ENCODE results near the gene STARD10. TPM values are rescaled to one million over a fixed set of nuclear protein-coding genes. Genes with fewer than 3 reads are reported as not detected.

Gene STARD10
- total RNA-seq, 2 experiments from 2014 or later = 7.8 to 8.0 TPM

- no peak overlapping the region for H3K4me3 Mint-ChIP-seq
- POLR2A ChIA-PET = no interaction called here
- H3K36me3 Mint-ChIP-seq = peaks cover 19% of the 10 kb centered on the region
- ATAC-seq (ENCODE audit: low read depth) = no peak
- H3K27ac Mint-ChIP-seq = peak overlapping the region; percentile 42
- no peaks in the 10 kb centered on the region for H3K9me3 Mint-ChIP-seq
- H3K4me1 Mint-ChIP-seq = peaks cover 11% of the 10 kb centered on the region
- DNase-seq = no peak
- H3K27me3 Mint-ChIP-seq = no peaks in the 10 kb centered on the region
Observed at GRCh38 chr11:72712168-72712751, 81.6 kb downstream of the STARD10 start.

GRCh38 chr11:72711141-72711540, 82.7 kb downstream of the STARD10 start:
- Mint-ChIP-seq H3K27ac (no peak overlapping the region), H3K4me1 (peaks cover 9% of the 10 kb centered on the region), H3K27me3 (no peaks in the 10 kb centered on the region), H3K9me3 (no peaks in the 10 kb centered on the region), H3K4me3 (no peak overlapping the region), H3K36me3 (peaks cover 23% of the 10 kb centered on the region)
- no peak for ATAC-seq (ENCODE audit: low read depth)
- DNase-seq = no peak
- POLR2A ChIA-PET = no interaction called here

GRCh38 chr11:72710278-72710677, 83.6 kb downstream of the STARD10 start:
- no peak for ATAC-seq (ENCODE audit: low read depth)
- H3K27me3 Mint-ChIP-seq = no peaks in the 10 kb centered on the region

GRCh38 chr11:72709478-72710238, 84.2 kb downstream of the STARD10 start:
- H3K4me1 Mint-ChIP-seq = peaks cover 3% of the 10 kb centered on the region
- POLR2A ChIA-PET = interaction anchor here (0.7 kb wide), 1 partner anchor 275 kb away, joined by 4 read pairs; the partner anchor contains the start of gene CLPB
- H3K27ac Mint-ChIP-seq = no peak overlapping the region

More at GRCh38 chr11:72710278-72710677, 83.6 kb downstream of the STARD10 start:
- H3K36me3 Mint-ChIP-seq = peaks cover 25% of the 10 kb centered on the region
- H3K4me3 Mint-ChIP-seq = no peak overlapping the region
- H3K27ac Mint-ChIP-seq = no peak overlapping the region
- H3K9me3 Mint-ChIP-seq = no peaks in the 10 kb centered on the region
- POLR2A ChIA-PET = no interaction called here
- DNase-seq = no peak
- H3K4me1 Mint-ChIP-seq = peaks cover 7% of the 10 kb centered on the region

GRCh38 chr11:72707032-72707431, 86.8 kb downstream of the STARD10 start:
- Mint-ChIP-seq H3K9me3 (no peaks in the 10 kb centered on the region), H3K36me3 (peaks cover 21% of the 10 kb centered on the region), H3K4me3 (no peak overlapping the region), H3K27ac (no peak overlapping the region), H3K27me3 (no peaks in the 10 kb centered on the region), H3K4me1 (peaks cover 3% of the 10 kb centered on the region)
- ATAC-seq (ENCODE audit: low read depth) (no peak), DNase-seq (no peak)
- POLR2A ChIA-PET = no interaction called here

More at GRCh38 chr11:72709478-72710238, 84.2 kb downstream of the STARD10 start:
- ATAC-seq (ENCODE audit: low read depth) (no peak), DNase-seq (no peak)
- H3K27me3 Mint-ChIP-seq = no peaks in the 10 kb centered on the region
- no peaks in the 10 kb centered on the region for H3K9me3 Mint-ChIP-seq
- peaks cover 25% of the 10 kb centered on the region for H3K36me3 Mint-ChIP-seq
- no peak overlapping the region for H3K4me3 Mint-ChIP-seq

- Mint-ChIP-seq H3K27me3 (no peaks in the 10 kb centered on the region), H3K4me1 (peaks cover 3% of the 10 kb centered on the region), H3K9me3 (no peaks in the 10 kb centered on the region), H3K4me3 (no peak overlapping the region), H3K36me3 (peaks cover 21% of the 10 kb centered on the region), H3K27ac (no peak overlapping the region)
- POLR2A ChIA-PET = interaction anchor here (0.6 kb wide), 1 partner anchor 19 kb away, joined by 3 read pairs; no protein-coding TSS in a partner anchor
- DNase-seq = no peak
- no peak for ATAC-seq (ENCODE audit: low read depth)
Observed at GRCh38 chr11:72706579-72706978, 87.3 kb downstream of the STARD10 start.

- no peaks in the 10 kb centered on the region for H3K27me3 Mint-ChIP-seq
- H3K27ac Mint-ChIP-seq = no peak overlapping the region
- no peak for ATAC-seq (ENCODE audit: low read depth)
- H3K36me3 Mint-ChIP-seq = peaks cover 22% of the 10 kb centered on the region
- POLR2A ChIA-PET = interaction anchor here (0.6 kb wide), 1 partner anchor 20 kb away, joined by 3 read pairs; no protein-coding TSS in a partner anchor
- H3K9me3 Mint-ChIP-seq = no peaks in the 10 kb centered on the region
- H3K4me1 Mint-ChIP-seq = peaks cover 3% of the 10 kb centered on the region
- H3K4me3 Mint-ChIP-seq = no peak overlapping the region
- DNase-seq = no peak
Observed at GRCh38 chr11:72705442-72706365, 88.1 kb downstream of the STARD10 start.

GRCh38 chr11:72704783-72705265, 89.0 kb downstream of the STARD10 start:
- peak overlapping the region; percentile 49 for H3K27ac Mint-ChIP-seq
- POLR2A ChIA-PET = no interaction called here

More at GRCh38 chr11:72704783-72705265, 89.0 kb downstream of the STARD10 start:
- no peaks in the 10 kb centered on the region for H3K9me3 Mint-ChIP-seq
- peaks cover 27% of the 10 kb centered on the region for H3K36me3 Mint-ChIP-seq
- no peak for DNase-seq
- ATAC-seq (ENCODE audit: low read depth) = no peak
- H3K4me3 Mint-ChIP-seq = no peak overlapping the region
- peaks cover 3% of the 10 kb centered on the region for H3K4me1 Mint-ChIP-seq
- H3K27me3 Mint-ChIP-seq = no peaks in the 10 kb centered on the region

Small RNA genes lying within 50 kb of the gene (microRNA-seq; reads per million reads assigned to microRNA genes)
- gene MIR4692 = not detected

Other genes with a start within 250 kb of the STARD10 start
- under 1 TPM in 1 of 2 experiments, not detected in 1; 0.83 TPM for gene PDE2A, start 119.6 kb downstream of the STARD10 start, total RNA-seq
- gene ARAP1, start 41.6 kb downstream of the STARD10 start, total RNA-seq = 100 to 1,000 TPM; 129 to 134 TPM
- gene ATG16L2, start 20.4 kb upstream of the STARD10 start, total RNA-seq = 100 to 1,000 TPM; 159 to 163 TPM

Measured in activated naive CD8-positive, alpha-beta T cell treated with anti-CD3 and anti-CD28 coated beads, Interleukin-2, amount 10 ng/mL, durations not matched to agents 7 days and 5 days (primary cell).